OCI-LY7 (cell line): ENCODE results near the gene B3GALT5. TPM values are rescaled to one million over a fixed set of nuclear protein-coding genes. Genes with fewer than 3 reads are reported as not detected.
"Not testable (repeated sequence)": the region's sequence is repeated elsewhere in the genome, so short reads cannot be mapped to it uniquely, and the experiment has no call there.

Source experiments
- BruUV-seq: library from RNA; stranded (reverse); fragments of 400-500 nt; replicated peaks from 2 replicates; lab custom pipeline; 2021; lab: Mats Ljungman, UMichigan
- CTCF ChIA-PET: fragments of 300-600 bp; sonication (Branson Sonifier 250); formaldehyde crosslinking; loops from one replicate; lab custom pipeline; 2022; ENCODE audit warnings: antibody characterized with exemption; ENCODE audit not compliant: unreplicated experiment; lab: Charles Lee
- POLR2A ChIA-PET: fragments of 300-600 bp; sonication (Branson Sonifier 250); formaldehyde crosslinking; loops from one replicate; lab custom pipeline; 2022; ENCODE audit warnings: antibody characterized with exemption; lab: Charles Lee
- DNase-seq: peaks from one replicate; pipeline ENCODE4 v3.0.0-alpha.2; 2015; ENCODE audit warnings: low spot score
- H2AFZ ChIP-seq: fragments of 200-600 bp; sonication (generic), shearing (Covaris generic); 2 replicates; pipeline ENCODE4 v1.6.1; 2014; ENCODE audit warnings: mild to moderate bottlenecking, antibody characterized with exemption, low read length, moderate library complexity
- H3K27ac ChIP-seq: fragments of 200-600 bp; sonication (generic); 2 replicates; pipeline ENCODE4 v1.5.1; 2014; ENCODE audit warnings: mixed run types, low read depth, mild to moderate bottlenecking, moderate library complexity, low read length, inconsistent platforms; ENCODE audit not compliant: poor library complexity, severe bottlenecking
- H3K36me3 ChIP-seq: fragments of 200-600 bp; sonication (generic); 2 replicates; pipeline ENCODE4 v1.6.1; 2014; ENCODE audit warnings: mild to moderate bottlenecking, antibody characterized with exemption, low read length, moderate library complexity, mixed read lengths; ENCODE audit not compliant: insufficient read depth
- H3K4me1 ChIP-seq: fragments of 200-600 bp; sonication (generic); 2 replicates; pipeline ENCODE4 v1.5.1; 2014; ENCODE audit warnings: mild to moderate bottlenecking, low read length; ENCODE audit not compliant: insufficient read depth, poor library complexity, severe bottlenecking
- H3K4me2 ChIP-seq: fragments of 200-600 bp; sonication (generic); 2 replicates; pipeline ENCODE4 v1.6.1; 2014; ENCODE audit warnings: mild to moderate bottlenecking, low read length
- H3K4me3 ChIP-seq: fragments of 200-600 bp; sonication (generic); 2 replicates; pipeline ENCODE4 v1.5.1; 2014; ENCODE audit warnings: mild to moderate bottlenecking, low read depth, low read length; ENCODE audit not compliant: poor library complexity, severe bottlenecking
- H3K79me2 ChIP-seq: fragments of 200-600 bp; sonication (generic); 2 replicates; pipeline ENCODE4 v1.6.1; 2016; ENCODE audit warnings: low read depth, mild to moderate bottlenecking, low read length, moderate library complexity, mixed read lengths; ENCODE audit not compliant: insufficient read depth
- H3K9me2 ChIP-seq: fragments of 200-600 bp; sonication (generic); 2 replicates; pipeline ENCODE4 v1.6.1; 2016; ENCODE audit warnings: mild to moderate bottlenecking, low read length, mixed read lengths; ENCODE audit not compliant: insufficient read depth
- H3K9me3 ChIP-seq: fragments of 200-600 bp; sonication (generic); 2 replicates; pipeline ENCODE4 v1.6.1; 2014; ENCODE audit warnings: mild to moderate bottlenecking, mixed run types, low read length, mixed read lengths
- H4K20me1 ChIP-seq: fragments of 200-600 bp; sonication (generic); 2 replicates; pipeline ENCODE4 v1.6.1; 2014; ENCODE audit warnings: mild to moderate bottlenecking, antibody characterized with exemption, low read length, moderate library complexity, mixed read lengths; ENCODE audit not compliant: insufficient read depth
- EZH2phosphoT487 ChIP-seq: fragments of 200-600 bp; sonication (generic); IDR thresholded peaks from 2 replicates; pipeline ENCODE4 v1.6.1; 2018; ENCODE audit warnings: low read depth, borderline replicate concordance, mild to moderate bottlenecking, mixed run types, antibody characterized with exemption, low read length, moderate library complexity, mixed read lengths
- intact Hi-C: fragments of 100-400 bp; cut with micrococcal nuclease; formaldehyde crosslinking; loops from one replicate; pipeline ENCODE4 v1.10.0; 2022; ENCODE audit not compliant: unreplicated experiment
- total RNA-seq, 2 experiments: library from RNA; depleted of rRNA in 1 of 2; stranded (reverse); fragments of >200 nt in 1 of 2; shearing (Covaris generic) in 1 of 2; gene quantifications; 2 replicates each; pipeline ENCODE4 v1.2.3, GENCODE V29; 2014 to 2022
- TF ChIP-seq, protein P1 (sequence below): fragments of 200-600 bp; sonication (generic); conservative IDR thresholded peaks from 2 replicates; pipeline ENCODE4 v1.5.1; 2014; ENCODE audit warnings: mild to moderate bottlenecking, antibody characterized with exemption, low read length, moderate library complexity, mixed read lengths

The B3GALT5 gene
- total RNA-seq, 2 experiments from 2014 or later = not detected

DNA sequence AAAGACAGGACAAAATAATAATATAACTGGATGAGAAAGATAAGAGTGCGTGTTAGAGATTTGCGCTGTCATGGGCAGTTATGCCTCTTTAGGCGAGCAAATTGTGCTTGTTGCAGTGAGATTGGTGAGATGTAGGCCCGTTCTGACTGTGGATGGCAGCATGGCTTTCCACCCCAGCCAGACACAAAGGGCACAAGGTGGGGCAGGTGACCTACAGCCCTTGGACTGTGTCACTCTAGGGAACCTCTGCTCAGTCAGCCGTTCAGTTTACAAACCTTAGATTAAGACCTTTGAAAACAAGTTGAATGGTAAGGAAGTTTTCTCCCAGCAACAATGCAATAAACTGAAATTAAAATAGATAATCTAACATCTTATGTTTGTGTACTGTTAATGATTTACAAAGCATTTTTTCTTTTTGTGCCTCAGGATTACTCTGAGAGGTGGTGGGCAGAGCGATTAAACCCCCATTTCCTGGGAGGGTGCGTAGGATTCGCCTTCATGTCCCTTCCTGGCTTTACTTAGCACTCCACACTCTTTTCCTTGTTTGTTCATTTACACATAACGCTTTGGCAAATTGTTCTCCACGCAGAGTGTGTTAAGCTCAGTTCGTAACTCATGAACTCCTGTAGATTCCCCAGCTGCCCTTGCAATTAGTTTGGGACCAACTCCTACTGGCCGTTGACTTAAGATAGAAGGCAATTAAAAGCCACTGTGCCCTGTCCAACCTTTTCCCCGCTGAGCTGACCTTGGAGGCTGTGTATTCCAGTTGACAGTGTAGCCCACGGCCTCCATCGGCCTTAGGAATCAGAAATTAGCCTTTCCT lies 74.1 kb downstream of the B3GALT5 start:
- H3K36me3 ChIP-seq = no peaks in the 10 kb centered on the region
- intact Hi-C loops = no loop called here
- H3K4me1 ChIP-seq = no peaks in the 10 kb centered on the region
- no peaks in the 10 kb centered on the region for H3K9me2 ChIP-seq
- H3K27ac ChIP-seq = no peak overlapping the region
- TF ChIP-seq, protein P1, sequence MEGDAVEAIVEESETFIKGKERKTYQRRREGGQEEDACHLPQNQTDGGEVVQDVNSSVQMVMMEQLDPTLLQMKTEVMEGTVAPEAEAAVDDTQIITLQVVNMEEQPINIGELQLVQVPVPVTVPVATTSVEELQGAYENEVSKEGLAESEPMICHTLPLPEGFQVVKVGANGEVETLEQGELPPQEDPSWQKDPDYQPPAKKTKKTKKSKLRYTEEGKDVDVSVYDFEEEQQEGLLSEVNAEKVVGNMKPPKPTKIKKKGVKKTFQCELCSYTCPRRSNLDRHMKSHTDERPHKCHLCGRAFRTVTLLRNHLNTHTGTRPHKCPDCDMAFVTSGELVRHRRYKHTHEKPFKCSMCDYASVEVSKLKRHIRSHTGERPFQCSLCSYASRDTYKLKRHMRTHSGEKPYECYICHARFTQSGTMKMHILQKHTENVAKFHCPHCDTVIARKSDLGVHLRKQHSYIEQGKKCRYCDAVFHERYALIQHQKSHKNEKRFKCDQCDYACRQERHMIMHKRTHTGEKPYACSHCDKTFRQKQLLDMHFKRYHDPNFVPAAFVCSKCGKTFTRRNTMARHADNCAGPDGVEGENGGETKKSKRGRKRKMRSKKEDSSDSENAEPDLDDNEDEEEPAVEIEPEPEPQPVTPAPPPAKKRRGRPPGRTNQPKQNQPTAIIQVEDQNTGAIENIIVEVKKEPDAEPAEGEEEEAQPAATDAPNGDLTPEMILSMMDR = no peak
- TF ChIP-seq EZH2phosphoT487 = no peak
- no peaks in the 10 kb centered on the region for H4K20me1 ChIP-seq
- no TSS peak for BruUV-seq
- no peaks in the 10 kb centered on the region for H3K9me3 ChIP-seq
- H3K4me3 ChIP-seq = no peak overlapping the region
- H3K79me2 ChIP-seq = no peaks in the 10 kb centered on the region
- ChIA-PET POLR2A (no interaction called here), CTCF (no interaction called here)
- no peak overlapping the region for H3K4me2 ChIP-seq
- H2AFZ ChIP-seq = no peak overlapping the region
- no peak for DNase-seq

DNA sequence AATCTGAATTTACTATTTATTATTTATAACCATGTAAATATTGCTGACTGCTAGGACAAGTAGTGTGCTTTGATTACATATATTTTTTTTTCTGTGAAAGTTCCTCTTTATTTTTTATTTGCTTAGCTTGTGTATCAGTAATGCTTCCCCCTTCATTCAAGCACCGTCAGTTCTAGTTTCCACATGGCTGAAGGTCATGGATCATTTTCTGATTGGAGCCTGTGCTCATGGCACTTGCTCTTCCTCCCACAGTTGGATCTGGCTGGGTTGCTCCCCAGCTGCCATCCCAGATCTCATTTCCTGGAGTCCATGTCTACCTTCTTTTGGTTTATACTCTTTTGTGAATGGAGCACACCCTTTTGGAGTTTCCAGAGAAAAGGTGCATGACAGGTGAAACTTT lies 75.3 kb downstream of the B3GALT5 start:
- POLR2A ChIA-PET = interaction anchor here (0.7 kb wide), 1 partner anchor 14 kb away, joined by 4 read pairs; no protein-coding TSS in a partner anchor
- Histone ChIP-seq H4K20me1 (no peaks in the 10 kb centered on the region), H3K27ac (no peak overlapping the region), H3K4me3 (no peak overlapping the region), H3K4me1 (no peaks in the 10 kb centered on the region), H3K79me2 (no peaks in the 10 kb centered on the region), H3K36me3 (no peaks in the 10 kb centered on the region), H3K4me2 (no peak overlapping the region), H2AFZ (no peak overlapping the region), H3K9me3 (no peaks in the 10 kb centered on the region), H3K9me2 (no peaks in the 10 kb centered on the region)
- CTCF ChIA-PET = no interaction called here
- DNase-seq = no peak
- no TSS peak for BruUV-seq
- intact Hi-C loops = no loop called here
- no peak for TF ChIP-seq EZH2phosphoT487
- TF ChIP-seq, protein P1 = no peak

DNA sequence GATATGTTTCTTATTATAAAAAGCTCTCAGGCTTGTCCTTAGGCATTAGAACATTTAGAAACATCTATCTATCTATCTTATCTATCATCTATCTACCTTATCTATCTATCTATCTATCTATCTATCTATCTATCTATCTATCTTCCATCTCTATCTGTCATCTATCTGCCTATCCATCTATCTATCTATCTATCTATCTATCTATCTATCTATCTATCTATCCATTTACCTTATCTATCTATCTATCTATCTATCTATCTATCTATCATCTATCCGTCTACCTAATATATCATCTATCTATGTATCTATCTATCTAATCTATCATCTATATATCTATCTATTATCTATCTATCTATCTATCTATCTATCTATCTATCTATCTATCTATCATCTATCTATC lies 77.1 kb downstream of the B3GALT5 start:
- H3K4me3 ChIP-seq, H3K4me1 ChIP-seq, H3K4me2 ChIP-seq, CTCF ChIA-PET, H3K9me3 ChIP-seq, DNase-seq, H2AFZ ChIP-seq, H3K27ac ChIP-seq, H3K9me2 ChIP-seq, H3K79me2 ChIP-seq, intact Hi-C loops, H3K36me3 ChIP-seq, H4K20me1 ChIP-seq, BruUV-seq, POLR2A ChIA-PET: not testable (repeated sequence)
